SK-N-SH treated with all-trans-retinoic acid at 6 μM for 48 hours (cell line): ENCODE data around the gene FAM161B.

Source experiments
- ARNTL ChIP-seq: fragments of 450-650 bp; formaldehyde crosslinking; IDR thresholded peaks from 2 replicates; pipeline ENCODE4 v1.5.0; 2020; ENCODE audit warnings: low read depth, mild to moderate bottlenecking, moderate library complexity, borderline replicate concordance
- RARB ChIP-seq: fragments of 250-450 bp; sonication (Bioruptor Pico); IDR thresholded peaks from 2 replicates; pipeline ENCODE4 v1.8.0; 2021; ENCODE audit warnings: mild to moderate bottlenecking, moderate library complexity

- TF ChIP-seq ARNTL (CRISPR knock-in tag): no peak
- no peak for TF ChIP-seq RARB
Measured at GRCh38 chr14:73943083-73943482, 6.8 kb downstream of the FAM161B start.
